ENCODE data around the gene HOXC13.
A peak's percentile ranks its signal among the peaks of the same experiment; 100 is the strongest.

The HOXC13 gene

DNA sequence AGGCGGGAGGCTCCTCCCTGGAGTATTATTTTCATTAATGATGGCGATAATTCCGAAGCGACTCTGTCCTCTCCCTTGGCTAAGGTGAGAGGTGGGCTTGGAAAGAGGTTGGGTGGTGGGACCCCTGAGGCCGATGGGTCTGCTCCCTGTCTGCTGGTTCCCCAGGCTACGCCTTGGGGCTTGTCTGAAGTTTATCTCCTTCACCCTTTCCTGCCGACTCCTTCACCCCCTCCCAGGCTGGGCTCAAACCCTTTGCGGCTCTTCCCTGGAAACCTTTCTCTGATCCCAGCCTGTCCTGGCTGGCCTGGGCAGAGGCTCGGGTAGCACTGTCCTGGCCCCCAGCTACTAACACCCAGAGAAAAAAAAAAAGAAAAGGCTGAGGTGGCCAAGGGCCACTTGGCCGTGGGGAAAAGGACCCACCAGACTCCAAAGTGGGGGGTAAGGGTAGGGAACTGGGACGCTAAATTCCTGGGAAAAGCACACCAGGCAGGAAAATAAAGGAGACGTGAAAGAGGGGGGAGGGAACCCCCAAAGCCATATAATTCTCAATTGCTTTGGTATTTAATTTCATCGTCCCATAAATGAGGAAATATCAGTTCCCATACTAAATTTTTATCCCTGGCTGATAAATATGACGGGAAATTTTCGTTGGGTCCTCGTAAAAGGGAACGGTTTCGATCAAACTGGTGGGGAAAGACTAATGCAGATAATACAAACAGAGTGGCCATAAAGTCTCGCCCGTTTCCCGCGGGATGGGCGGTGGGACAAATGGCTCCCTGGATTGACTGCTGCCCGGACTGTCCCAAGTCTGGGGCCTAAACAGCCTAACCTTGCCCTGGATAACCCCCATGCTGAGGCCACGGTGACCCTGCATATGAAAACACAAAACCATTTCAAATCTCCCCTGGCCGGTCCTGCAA is 44.3 kb downstream of the HOXC13 start:
- no peak for DNase-seq (ENCODE audit: low spot score)

DNA sequence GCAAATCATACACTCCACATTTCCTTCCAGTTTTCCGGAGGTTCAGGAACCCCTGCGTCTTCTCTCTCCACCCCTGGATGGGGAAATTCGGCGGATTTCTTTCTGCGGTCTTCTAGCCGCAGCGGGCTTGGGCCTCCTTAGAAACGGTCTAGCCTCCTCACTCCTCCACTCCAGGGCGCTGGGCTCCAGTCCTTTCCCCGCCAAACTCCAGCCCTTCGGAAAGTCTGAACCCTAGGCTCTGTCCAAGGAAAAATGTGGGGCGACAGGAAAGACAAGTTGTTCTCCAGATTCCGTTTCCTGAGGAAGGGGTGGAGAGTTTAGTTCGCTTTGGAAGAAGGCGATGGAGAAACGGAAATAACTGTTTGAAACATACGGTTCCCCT is 44.9 kb downstream of the HOXC13 start:
- DNase-seq (ENCODE audit: low spot score), result no peak

DNA sequence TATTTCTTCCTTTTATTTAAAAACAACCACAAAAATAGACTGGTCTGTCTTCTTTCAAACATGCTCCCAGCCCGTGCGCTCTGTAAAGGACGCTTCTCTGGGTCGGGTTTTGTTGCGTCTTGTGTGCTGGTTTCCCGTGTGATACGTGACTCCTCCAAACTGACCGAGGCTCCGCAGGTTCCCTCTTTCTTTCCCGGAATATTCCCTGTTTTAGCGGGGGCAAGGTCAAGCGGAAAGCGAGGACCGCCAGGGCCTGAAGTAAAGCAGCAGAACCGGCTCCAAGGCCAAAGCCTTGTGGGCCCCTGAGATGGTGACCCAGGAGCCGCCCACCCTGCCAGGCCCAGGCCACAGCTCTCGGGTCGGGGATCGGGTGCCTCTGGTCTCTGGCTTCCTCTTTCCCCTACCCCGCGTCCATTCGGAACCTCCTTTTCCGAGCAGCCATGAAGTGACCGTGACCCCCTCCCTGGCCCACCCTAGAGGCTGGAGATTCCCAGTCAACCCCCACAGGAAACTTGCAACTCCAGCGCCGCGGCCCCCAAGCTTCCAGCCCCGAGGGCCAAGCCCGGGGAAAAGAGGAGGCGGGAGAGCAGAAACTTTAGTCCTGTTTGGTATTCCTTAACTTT is 45.4 kb downstream of the HOXC13 start:
- DNase-seq (ENCODE audit: low spot score), result no peak

DNA sequence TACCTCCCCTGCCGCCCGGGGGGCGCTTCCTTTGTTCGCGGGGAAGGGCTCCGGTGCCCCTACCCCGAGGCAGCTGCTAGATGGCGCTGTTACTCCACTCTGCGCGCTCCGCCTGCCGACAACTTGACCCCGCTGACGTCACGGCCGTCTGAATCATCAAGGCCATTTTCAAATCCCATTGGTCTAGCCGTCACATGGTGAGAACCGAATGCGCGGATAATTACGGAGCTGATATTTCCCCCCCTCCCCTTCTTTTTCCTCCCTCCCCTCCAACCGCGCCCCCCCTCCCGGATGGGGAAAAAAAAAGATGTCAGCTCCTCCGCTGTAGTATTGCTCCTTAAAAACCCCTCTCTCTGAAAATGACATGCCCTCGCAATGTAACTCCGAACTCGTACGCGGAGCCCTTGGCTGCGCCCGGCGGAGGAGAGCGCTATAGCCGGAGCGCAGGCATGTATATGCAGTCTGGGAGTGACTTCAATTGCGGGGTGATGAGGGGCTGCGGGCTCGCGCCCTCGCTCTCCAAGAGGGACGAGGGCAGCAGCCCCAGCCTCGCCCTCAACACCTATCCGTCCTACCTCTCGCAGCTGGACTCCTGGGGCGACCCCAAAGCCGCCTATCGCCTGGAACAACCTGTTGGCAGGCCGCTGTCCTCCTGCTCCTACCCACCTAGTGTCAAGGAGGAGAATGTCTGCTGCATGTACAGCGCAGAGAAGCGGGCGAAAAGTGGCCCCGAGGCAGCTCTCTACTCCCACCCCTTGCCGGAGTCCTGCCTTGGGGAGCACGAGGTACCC is 46.5 kb downstream of the HOXC13 start, which contains the start of gene HOXC10:
Gene HOXC10, plus strand, starts transcription at position 246 of the 791 bp plus-strand sequence. Its CDS starts 114 bp downstream, at position 360.
- DNase-seq (ENCODE audit: low spot score), result peak; percentile 98

DNA sequence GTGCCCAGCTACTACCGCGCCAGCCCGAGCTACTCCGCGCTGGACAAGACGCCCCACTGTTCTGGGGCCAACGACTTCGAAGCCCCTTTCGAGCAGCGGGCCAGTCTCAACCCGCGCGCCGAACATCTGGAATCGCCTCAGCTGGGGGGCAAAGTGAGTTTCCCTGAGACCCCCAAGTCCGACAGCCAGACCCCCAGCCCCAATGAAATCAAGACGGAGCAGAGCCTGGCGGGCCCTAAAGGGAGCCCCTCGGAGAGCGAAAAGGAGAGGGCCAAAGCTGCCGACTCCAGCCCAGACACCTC is 47.0 kb downstream of the HOXC13 start:
- DNase-seq (ENCODE audit: low spot score), result no peak

DNA sequence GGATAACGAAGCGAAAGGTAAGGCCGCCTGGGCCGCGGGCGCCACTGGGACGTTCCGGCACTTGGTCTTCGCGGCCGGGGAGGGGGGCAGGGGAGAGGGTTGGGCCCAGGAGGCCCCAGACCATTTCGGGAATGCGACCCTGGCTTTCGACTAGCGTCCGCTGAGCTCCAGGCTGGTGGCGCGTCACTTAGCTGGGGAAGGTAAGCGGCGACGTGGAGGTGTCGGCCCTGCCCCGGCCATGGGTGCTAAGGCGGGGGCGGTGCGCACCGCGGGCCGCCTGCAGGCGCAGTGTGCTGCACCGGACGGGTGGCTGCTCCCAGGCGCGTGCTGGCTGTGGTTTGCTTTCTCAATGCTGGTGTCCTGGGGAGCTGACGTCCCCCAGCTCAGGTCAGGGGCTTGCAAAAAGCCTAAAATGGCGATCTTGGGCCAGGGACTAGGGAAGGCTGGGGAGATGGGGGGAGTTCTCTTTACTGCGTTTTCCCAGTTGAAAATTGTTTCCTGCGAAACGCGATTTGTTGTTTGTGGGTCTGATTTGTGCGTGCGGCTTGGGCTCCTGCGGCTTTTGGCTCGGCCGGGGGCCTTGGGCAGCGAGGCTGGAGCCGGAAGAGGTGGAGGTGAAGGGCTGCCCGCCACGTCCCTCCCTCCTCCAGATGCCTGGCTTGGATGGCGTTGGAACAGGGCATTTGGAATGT is 47.5 kb downstream of the HOXC13 start:
- DNase-seq (ENCODE audit: low spot score), result peak; percentile 69

DNA sequence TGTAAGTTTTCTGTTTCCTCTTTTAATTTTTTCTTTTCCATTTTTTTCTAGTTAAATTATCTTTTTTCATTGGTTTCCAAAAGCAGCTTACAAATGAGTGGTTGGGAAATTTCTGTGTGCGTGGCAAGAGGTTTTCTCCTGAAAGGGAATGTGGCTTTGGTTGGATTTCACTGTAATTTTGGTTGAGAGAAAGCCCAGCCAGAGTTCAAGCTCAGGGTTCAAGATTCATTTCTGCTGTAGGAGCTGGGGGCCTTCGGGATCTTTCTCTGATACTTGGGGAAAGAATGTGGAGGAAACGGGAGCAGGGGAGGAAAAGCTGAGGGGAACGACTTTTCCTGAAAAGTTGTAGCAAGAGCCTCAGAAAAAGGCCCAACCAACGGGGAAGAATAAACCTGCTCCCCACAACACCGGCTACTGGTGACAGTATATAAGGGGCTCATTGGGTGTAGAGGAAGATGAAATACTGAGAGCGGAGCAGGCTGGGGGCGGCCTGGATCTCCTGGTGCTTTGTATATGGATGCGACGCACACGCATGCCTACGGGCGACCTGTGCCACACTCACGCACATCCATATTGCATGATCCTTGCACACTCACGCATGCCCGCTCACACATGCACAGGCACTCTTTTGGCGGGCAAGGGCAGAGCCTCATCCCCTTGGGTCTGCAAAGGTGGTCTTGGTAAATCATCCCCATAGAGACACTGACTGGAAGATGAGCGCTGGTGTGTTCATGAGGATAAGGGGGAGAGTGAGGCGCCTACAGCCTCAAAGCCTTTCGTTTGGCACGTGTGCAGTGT is 48.3 kb downstream of the HOXC13 start:
- no peak for DNase-seq (ENCODE audit: low spot score)

DNA sequence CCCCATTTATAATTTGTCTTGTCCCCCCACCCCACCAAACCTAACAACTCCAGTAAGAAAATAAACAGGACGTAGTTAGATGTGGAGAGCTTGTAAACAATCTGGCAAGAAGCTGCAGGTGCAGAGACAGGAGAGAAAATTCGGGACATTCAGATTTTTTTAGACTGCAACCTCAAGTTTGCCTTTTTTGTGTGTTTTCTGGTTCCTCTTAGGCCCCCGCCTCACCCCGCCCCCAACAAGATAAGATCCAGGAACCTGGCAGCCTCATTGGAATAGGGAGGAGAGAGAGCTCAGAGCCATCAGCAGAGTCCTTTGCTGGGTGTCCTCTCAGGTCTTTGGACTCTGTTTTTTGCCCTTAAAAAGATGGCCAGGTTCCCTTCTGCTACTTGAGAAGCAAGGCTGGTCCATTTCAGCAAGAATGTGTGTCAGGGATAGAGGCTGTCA is 49.2 kb downstream of the HOXC13 start:
- no peak for DNase-seq (ENCODE audit: low spot score)

DNA sequence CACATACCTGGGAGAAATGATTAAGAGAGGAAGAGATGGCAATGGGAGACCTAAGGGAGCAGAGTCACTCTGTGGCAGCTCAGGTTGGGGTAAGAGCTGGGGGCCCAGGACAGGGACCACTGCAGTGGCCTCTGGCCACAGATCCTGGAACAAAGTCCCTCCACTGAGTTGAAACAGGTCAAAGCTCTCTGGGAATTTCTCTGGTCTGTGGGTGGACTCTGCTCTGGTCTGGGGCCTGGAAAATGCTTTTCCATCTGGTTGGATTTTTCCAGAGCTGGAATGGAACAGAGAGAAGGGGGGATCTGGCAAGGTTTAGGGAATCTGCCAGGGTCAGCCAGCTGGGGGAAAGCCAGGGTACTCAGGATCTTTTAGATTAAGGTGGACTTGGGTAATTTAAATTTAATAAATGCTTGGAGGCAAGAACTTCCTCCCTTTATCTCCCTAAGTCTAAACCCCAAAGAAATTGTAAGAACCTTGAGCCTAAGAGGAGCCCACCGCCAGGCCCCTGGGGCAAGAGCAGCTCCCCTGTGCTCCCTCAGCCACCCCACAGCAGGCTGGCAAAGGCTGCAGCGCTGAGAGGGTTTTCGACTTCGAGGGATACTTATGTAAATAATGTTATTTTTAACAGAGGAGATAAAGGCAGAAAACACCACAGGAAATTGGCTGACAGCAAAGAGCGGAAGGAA is 50.1 kb downstream of the HOXC13 start:
- DNase-seq (ENCODE audit: low spot score), result peak; percentile 3

DNA sequence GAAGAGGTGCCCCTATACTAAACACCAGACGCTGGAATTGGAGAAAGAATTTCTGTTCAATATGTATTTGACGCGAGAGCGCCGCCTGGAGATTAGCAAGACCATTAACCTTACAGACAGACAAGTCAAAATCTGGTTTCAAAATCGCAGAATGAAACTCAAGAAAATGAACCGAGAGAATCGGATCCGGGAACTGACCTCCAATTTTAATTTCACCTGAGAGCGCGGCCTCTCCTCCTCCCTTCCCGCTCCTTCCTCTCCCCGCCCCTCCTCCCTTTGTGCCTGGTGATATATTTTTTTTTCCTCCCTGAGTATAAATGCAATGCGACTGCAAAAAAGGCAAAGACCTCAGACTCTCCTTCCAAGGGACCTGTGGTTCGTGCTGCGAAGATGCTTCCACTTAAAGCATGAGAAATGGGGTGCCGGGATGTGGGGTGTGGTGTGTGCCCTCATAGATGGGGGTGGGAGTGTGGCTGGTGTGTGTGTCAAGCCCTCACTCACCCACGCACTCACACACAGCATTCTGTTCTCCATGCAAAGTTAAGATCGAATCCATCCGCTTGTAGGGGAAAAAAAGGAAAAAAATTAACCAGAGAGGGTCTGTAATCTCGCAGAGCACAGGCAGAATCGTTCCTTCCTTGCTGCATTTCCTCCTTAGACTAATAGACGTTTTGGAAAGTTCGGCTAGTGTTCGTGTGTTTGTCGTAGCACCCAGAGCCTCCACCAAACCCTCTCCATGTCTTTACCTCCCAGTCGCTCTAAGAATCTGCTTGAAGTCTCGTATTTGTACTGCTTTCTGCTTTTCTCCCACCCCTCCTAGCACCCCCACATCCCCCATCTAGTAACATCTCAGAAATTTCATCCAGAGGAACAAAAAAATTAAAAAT is 50.8 kb downstream of the HOXC13 start:
- DNase-seq (ENCODE audit: low spot score), result peak; percentile 73

DNA sequence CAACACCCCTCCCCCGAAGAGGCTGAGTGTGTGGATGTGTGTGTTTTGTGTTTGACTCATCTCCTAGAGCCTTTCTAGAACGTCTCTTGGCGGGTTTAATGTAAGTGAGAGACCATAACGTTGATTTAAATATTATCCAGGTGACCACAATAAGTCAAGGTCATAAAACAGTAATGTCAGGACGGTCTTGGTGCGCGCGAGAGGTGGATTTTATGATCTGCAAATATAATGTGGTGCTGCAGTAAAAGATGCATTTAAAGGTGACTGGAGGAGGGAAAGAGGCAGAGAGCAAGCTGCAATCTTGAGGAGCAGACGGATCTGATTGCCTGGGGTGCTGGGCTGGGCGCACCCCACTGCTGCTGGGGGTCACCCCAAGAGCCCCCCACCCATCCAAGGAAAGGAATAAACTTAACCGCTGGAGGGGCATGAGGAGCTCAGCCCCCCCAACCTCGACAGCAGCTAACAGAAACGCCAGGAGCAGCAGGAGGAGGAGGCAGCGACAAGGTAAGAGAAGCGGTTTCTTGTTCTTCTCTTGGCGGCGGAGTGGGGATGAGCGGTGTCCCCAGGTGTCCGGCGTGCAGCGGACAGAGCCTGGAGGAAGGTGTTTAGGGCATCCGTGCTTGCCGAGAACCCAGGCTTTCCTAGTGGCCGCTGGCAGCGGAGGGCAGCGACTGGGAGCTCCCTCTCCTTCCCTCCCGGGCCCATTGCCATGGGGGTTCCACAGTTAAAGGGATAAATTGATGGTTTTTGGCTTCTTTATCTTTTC is 51.9 kb downstream of the HOXC13 start:
- DNase-seq (ENCODE audit: low spot score), result peak; percentile 78

DNA sequence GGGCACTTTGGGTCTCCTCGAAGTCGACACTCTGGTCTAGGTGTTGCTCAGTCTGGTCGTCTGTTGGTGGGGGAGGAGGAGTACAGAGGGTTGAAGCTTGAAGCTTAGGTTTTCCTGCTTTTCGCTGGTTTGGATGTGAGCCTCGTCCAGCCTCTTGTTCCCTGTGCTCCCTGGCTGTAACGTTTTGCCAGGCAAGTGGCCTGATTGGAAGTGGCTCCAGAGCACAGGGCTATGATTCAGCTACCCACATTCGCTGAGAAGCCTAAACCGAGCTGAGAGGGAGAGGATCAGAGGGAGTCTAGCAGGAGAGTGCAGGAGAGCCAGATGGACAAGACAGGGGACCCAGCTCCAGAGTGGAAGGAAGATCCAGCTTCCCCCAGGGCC is 52.4 kb downstream of the HOXC13 start:
- DNase-seq (ENCODE audit: low spot score), result peak; percentile 82

DNA sequence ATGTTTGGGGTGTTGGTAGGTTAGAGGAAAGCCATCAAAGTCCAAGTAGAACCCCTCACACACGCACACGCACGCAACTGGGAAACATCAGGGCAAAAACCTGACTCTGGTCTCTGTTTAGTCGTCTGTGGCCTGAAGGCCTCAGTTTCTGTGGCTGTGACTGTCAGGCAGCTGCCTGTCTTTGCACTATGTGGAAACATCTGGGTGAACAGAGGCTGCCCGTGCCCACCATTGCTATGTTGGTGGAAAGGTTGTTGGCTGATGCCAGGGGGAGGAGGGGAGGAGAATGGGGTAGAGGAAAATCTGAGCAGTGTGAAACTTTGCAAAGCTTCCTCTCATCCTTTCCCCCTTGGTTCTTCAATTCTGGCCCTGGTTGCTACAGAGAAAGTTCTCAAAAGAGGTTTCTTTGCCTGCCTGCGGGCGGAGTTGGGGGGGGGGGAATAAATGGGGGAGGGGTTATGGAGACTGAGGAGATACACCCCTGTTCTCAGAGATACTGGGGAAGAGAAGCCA is 53.8 kb downstream of the HOXC13 start:
- no peak for DNase-seq (ENCODE audit: low spot score)

DNA sequence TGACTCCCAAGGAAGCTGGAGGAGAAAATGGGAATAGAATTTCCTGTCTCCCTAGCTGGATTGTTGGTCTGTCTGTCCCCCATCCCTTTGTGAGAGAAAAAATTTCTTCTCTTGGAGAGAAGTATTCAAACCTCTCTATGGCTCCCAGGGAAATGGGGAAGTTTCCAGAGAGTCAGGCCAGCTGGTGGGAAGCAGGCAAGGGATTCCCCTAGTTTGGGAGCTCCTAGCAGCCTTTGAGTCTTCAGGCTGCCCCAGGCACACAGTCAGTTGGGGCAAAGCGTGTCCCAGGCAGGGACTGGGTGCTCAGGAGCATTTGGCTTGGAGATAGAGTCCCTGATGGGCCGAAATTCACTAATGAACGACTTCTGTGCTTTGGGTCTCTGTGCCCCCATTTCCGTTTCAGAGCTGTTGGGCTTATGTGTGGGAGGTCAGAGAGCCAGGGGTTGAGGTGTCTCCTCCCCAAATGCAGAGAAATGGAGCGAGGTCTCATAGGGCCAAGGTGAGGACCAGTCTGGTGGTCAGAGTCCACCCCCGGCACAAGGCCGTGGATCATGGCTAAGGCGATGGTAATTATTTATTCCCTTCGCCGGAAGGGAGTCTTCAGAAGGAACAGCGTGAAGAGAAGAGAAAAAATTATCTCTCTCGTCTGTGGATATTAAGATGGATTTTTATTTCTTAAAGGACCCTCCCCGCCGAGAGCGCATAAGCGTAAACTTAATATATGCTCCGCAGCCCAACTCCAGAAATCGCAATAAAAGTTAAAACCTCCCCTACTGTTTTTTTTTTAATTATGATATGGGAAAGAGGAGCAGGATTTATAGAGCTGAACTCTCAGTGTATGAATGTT is 54.8 kb downstream of the HOXC13 start:
- no peak for DNase-seq (ENCODE audit: low spot score)

DNA sequence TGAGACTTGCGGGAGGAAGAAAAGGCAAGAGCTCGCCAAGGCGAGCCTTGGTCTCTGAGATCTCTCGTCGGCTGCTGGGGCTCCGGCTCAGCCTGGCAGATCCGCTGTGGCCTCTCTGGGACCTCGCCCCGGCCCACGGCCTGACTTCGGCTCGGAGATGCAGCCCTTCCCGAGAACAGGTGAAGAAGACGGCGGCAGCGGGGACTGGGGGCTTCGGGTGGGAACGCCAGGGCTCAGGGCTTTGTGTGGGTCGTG is 55.3 kb downstream of the HOXC13 start:
- no peak for DNase-seq (ENCODE audit: low spot score)

DNA sequence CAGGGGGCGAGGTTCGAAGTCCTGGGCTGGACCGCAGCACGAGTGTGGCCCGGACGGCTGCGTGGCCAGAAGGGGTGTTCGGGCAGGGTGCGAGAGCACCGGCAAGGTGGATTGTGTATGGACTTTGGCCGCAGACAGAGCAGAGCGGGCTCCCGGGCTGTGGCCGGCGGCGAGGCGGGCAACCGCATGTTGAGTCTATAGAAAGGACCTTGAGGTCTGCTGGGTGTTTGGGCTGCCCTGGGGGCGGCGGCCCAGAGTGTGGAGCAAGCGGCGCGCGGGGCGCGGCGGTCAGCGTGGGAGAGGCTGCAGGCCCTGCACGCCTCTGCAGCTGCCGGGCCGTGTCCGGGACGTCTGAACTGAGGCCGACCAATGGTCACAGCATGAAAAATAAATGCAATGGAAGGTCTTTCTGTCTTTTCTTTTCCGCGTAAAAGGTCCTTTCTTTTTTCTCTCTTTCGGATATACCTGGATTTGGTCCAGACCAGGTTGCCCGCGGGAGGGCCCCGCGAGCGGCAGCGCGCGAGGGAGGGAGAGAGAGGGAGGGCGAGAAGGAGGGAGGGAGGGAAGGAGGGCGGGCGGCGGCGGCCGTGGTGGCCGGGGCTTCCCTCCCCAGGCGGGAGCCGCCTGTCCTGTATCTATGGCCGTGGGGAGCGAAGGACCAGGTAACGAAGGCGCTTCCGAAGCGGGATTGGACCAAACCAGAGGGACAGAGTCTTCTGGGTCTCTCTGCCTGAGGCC is 55.8 kb downstream of the HOXC13 start:
- DNase-seq (ENCODE audit: low spot score), result peak; percentile 59

DNA sequence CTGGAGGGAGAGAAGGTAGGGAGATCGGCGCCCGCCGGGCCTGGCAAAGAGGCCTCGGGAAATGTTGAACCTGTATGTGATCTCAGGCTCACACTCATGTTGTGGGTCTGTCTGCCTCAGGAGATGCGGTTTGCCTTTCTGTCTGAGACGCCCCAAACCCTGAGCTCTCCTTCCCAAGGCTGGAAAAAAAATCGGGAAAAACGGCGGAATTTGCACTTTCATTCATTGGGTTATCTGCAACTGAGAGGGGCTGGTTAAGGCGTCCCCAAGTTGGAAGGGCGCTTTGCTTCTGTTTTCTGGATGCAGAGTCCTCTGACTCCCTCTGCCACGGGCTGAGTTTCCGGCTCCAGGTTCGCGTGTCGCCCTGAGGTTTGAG is 56.4 kb downstream of the HOXC13 start:
- peak; percentile 40 for DNase-seq (ENCODE audit: low spot score)
